SU-DHL-6 (cell line): ENCODE data around the gene HECW1.

Source experiments
- H2AFZ ChIP-seq: fragments of 200-600 bp; sonication (generic); 2 replicates; pipeline ENCODE4 v1.6.1; 2014; ENCODE audit warnings: low read depth, mild to moderate bottlenecking, moderate library complexity, mixed read lengths, antibody characterized with exemption, low read length; ENCODE audit not compliant: severe bottlenecking
- H3F3A ChIP-seq: fragments of 200-600 bp; shearing (Covaris generic); 2 replicates; pipeline ENCODE4 v1.6.0; 2016; ENCODE audit warnings: antibody characterized with exemption, mild to moderate bottlenecking; ENCODE audit not compliant: insufficient read depth
- H3K27ac ChIP-seq: fragments of 200-600 bp; sonication (generic); 2 replicates; pipeline ENCODE4 v1.5.1; 2016; ENCODE audit warnings: low read depth, mild to moderate bottlenecking, low read length, moderate library complexity, mixed read lengths
- H3K27me3 ChIP-seq: fragments of 200-600 bp; sonication (generic), shearing (Covaris generic); 2 replicates; pipeline ENCODE4 v1.6.0; 2014; ENCODE audit warnings: mild to moderate bottlenecking, low read length
- H3K36me3 ChIP-seq: fragments of 200-600 bp; sonication (generic); 2 replicates; pipeline ENCODE4 v1.6.1; 2014; ENCODE audit warnings: mild to moderate bottlenecking, low read length, mixed read lengths
- H3K4me2 ChIP-seq: fragments of 300-600, 200-600 bp; shearing (Covaris generic), sonication (generic); 2 replicates; pipeline ENCODE4 v1.6.0; 2014; ENCODE audit warnings: low read length, low read depth, mild to moderate bottlenecking; ENCODE audit not compliant: poor library complexity, severe bottlenecking
- H3K4me3 ChIP-seq: fragments of 200-600 bp; sonication (generic); 2 replicates; pipeline ENCODE4 v1.5.1; 2014; ENCODE audit warnings: antibody characterized with exemption, low read length, mild to moderate bottlenecking, mixed read lengths; ENCODE audit not compliant: insufficient read depth, poor library complexity, severe bottlenecking
- H3K79me2 ChIP-seq: fragments of 200-600 bp; sonication (generic); 2 replicates; pipeline ENCODE4 v1.6.1; 2014; ENCODE audit warnings: mild to moderate bottlenecking, low read length, moderate library complexity; ENCODE audit not compliant: insufficient read depth
- H3K9ac ChIP-seq: fragments of 200-600 bp; sonication (generic); 2 replicates; pipeline ENCODE4 v1.7.0; 2014; ENCODE audit warnings: mild to moderate bottlenecking, low read length
- H3K9me2 ChIP-seq: fragments of 200-600 bp; sonication (generic); replicated peaks from 2 replicates; pipeline ENCODE4 v1.6.1; 2014; ENCODE audit warnings: low read length; ENCODE audit not compliant: insufficient read depth
- H3K9me3 ChIP-seq: fragments of 200-600 bp; sonication (generic); 2 replicates; pipeline ENCODE4 v1.6.1; 2014; ENCODE audit warnings: low read length, mixed read lengths; ENCODE audit not compliant: insufficient read depth
- H4K20me1 ChIP-seq: fragments of 200-600 bp; sonication (generic); 2 replicates; pipeline ENCODE4 v1.6.1; 2014; ENCODE audit warnings: low read depth, mild to moderate bottlenecking, antibody characterized with exemption, low read length, moderate library complexity, mixed read lengths
- CTCF ChIP-seq: fragments of 200-600 bp; sonication (generic); IDR thresholded peaks from one replicate; pipeline ENCODE4 v1.5.1; 2017; ENCODE audit warnings: antibody characterized with exemption, mild to moderate bottlenecking, low read length, moderate library complexity; ENCODE audit not compliant: insufficient read depth, poor library complexity, severe bottlenecking
- EZH2phosphoT487 ChIP-seq: fragments of 200-600 bp; sonication (generic), shearing (Covaris generic); conservative IDR thresholded peaks from 2 replicates; pipeline ENCODE4 v1.6.1; 2018; ENCODE audit warnings: mild to moderate bottlenecking, antibody characterized with exemption, low read length, moderate library complexity, mixed read lengths

HECW1 gene

DNA sequence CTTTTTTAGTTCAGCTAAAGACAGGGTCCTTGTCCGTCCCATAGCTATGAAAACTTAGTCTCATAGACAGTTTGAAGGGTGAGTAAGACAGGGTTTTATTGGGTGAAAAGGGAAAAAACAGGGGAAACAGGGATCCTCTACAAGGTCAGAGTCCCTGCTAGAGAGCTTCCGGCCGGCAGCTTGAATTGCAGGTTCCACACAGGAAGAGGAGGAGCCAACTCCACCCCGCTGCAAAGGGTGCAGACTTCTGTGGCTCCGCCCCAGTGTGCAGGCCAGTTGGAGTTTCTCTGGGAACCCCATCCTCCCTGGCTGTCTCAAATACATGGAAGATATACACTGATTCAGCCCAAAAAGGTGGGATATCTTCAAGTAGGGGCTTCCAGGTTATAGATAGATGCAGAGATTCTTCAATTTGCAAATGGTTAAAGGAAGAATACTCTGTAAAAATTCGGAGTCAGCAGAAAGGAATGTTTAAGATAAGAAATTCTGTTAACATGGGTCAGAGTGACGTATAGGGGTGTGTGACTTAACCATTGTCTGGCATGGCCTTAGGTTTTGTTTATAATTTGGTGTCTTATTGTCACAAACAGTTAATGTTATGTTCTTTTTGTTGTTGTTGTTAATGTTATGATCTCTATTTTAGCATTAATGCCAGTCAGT lies 34.6 kb upstream of the HECW1 start:
- H3K4me3 ChIP-seq: no peak overlapping the region
- H3K9ac ChIP-seq: no peak overlapping the region
- H3K9me3 ChIP-seq: no peaks in the 10 kb centered on the region

DNA sequence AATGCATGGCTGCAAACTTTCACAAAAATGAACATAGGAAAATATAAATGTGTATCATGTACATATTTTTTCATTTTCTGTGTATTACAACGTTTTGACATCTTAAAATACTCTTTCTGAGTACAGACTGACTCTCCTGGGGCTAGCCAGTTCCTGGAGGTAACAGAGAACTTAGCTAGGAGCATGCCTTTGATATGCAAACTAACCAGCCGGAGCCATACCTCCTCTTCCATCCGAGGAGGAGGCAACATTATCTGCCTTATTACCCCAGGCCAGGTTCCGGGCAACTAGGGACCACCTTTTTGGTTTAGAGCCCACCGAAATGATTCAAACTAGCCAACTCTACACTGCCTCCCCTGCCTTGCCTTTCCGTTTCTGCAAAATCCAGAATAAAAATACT lies 33.7 kb upstream of the HECW1 start:
- H3K9me3 ChIP-seq: no peaks in the 10 kb centered on the region

More for the DNA sequence above, 34.6 kb upstream of the HECW1 start:
- TF ChIP-seq CTCF (no peak), EZH2phosphoT487 (no peak)
- Histone ChIP-seq H3K9me2 (no peaks in the 10 kb centered on the region), H3K36me3 (no peaks in the 10 kb centered on the region), H3K27me3 (no peaks in the 10 kb centered on the region), H3K4me2 (no peak overlapping the region), H3F3A (no peaks in the 10 kb centered on the region), H3K79me2 (no peaks in the 10 kb centered on the region), H4K20me1 (no peaks in the 10 kb centered on the region), H3K27ac (no peak overlapping the region), H2AFZ (no peak overlapping the region)

GRCh38 chr7:43081603-43082002 lies 30.8 kb upstream of the HECW1 start:
- no peak overlapping the region for H2AFZ ChIP-seq
- H3K9me3 ChIP-seq: no peaks in the 10 kb centered on the region
- H3K27ac ChIP-seq: no peak overlapping the region
- H4K20me1 ChIP-seq: no peaks in the 10 kb centered on the region
- H3F3A ChIP-seq: no peaks in the 10 kb centered on the region
- no peaks in the 10 kb centered on the region for H3K27me3 ChIP-seq
- no peak for TF ChIP-seq EZH2phosphoT487
- TF ChIP-seq CTCF: no peak
- no peak overlapping the region for H3K9ac ChIP-seq
- no peaks in the 10 kb centered on the region for H3K36me3 ChIP-seq
- H3K4me3 ChIP-seq: no peak overlapping the region
- no peaks in the 10 kb centered on the region for H3K9me2 ChIP-seq
- H3K79me2 ChIP-seq: no peaks in the 10 kb centered on the region
- no peak overlapping the region for H3K4me2 ChIP-seq

More for the DNA sequence above, 33.7 kb upstream of the HECW1 start:
- Histone ChIP-seq H3K36me3 (no peaks in the 10 kb centered on the region), H3K9me2 (no peaks in the 10 kb centered on the region), H4K20me1 (no peaks in the 10 kb centered on the region), H2AFZ (no peak overlapping the region), H3K9ac (no peak overlapping the region), H3K27me3 (no peaks in the 10 kb centered on the region), H3K79me2 (no peaks in the 10 kb centered on the region), H3F3A (no peaks in the 10 kb centered on the region), H3K4me2 (no peak overlapping the region), H3K4me3 (no peak overlapping the region), H3K27ac (no peak overlapping the region)
- TF ChIP-seq CTCF (no peak), EZH2phosphoT487 (no peak)
